Measurements from ENCODE around the gene PLCXD1.
"Not testable (repeated sequence)": the region's sequence is repeated elsewhere in the genome, so short reads cannot be mapped to it uniquely, and the experiment has no call there.

The PLCXD1 gene

DNA sequence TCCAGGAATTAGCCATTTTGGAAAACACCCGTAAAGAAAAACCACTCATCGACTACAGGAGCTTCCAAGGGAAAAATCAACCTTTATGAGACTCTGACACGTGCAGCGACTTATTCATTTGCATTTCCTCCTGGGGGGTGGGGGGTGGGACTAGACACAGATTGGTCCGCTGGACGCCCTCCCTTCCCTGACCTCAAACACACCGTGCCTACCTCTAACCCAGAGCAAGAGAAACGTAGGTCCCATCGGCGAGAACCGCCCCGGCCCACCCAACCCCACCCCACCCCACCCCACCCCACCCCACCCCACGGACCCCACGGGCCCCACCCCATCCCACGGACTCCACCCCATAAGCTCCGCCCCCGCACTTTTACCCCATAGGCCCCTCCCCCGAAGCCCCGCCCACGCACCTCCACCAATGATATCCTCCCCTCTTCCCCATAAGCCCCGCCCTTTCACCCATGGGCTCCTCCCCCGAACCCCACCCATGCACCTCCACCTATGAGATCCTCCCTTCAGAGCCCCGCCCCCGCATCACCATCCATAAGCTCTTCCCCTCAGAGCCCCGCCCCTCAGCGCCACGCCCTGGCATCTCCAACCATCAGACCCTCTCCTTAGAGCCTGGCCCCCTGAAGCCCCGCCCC is 36.4 kb downstream of the PLCXD1 start:
- DNase-seq (ENCODE audit: low read depth), result no peak

DNA sequence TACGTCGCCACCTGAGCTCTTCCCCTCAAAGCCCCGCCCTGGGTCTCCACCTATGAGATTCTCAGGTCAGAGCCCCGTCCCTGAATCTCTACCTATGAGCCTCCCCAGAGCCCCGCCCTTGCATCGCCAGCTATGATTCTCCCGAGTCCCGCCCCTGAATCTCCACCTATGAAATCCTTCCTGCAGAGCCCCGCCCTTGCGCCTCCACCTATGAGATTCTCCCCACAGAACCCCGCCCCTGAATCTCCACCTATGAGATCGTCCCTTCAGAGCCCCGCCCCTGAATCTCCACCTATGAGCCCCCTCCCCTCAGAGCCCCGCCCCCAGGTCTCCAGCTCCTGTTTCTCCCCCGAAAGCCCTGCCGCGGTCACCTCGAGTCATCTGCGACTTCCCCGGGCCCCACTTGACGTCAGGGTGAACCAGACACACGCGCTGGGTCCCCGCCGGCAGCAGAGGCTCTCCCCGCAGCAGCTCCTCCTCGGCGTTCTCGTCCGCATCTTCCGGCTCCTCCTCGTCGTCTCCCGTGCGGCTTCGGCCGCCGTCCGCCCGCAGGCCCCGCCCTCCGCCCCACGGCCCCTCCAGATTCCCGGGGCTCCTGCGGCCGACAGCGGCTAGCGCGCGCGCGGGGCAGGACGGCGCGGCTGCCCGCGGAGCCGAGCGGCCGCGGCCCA is 37.0 kb downstream of the PLCXD1 start:
- DNase-seq (ENCODE audit: low read depth), result peak; percentile 96

DNA sequence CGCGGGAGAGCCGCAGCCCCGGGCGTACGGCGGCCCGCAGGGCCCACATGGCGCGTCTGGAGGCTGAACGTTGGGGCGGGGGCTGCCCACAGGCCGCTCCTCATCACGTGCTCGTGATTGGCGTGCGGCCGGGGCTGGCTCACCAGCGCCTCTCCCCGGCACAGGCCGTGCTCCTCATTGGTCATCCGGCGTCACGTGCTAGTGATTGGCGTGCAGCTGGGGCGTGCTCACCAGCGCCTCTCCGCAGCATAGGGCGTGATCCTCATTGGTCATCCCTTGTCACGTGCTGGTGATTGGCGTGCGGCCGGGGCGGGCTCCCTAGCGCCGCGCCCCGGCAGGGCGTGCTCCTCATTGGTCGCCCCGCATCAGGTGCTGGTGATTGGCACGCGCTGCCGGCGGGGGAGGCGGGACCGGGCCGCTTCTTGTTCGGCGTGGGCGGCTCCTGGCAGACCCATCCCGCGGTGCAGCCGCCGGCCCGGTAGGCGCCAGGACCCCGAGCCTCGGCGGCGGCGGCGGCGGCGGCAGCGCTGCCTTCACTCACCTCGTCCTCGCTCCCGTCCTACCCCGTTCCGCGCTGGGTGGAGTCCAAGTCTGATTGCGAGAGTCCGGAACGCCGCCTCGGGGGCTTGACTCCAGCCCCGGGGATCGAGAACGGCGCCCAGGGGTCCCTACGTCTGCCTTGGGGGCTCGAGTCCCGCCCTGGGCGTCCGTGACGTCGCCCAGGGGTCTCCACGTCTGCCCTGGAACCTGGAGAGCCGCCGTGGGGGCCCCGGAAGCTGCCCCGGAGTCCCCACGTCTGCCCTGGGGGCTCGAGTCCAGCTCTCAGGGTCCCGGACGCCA is 37.8 kb downstream of the PLCXD1 start, which contains the start of gene GTPBP6:
Gene GTPBP6, minus strand, starts transcription at position 58 of the 840 bp plus-strand sequence. Its CDS starts 9 bp downstream, at position 49.
- peak; percentile 97 for DNase-seq (ENCODE audit: low read depth)

DNA sequence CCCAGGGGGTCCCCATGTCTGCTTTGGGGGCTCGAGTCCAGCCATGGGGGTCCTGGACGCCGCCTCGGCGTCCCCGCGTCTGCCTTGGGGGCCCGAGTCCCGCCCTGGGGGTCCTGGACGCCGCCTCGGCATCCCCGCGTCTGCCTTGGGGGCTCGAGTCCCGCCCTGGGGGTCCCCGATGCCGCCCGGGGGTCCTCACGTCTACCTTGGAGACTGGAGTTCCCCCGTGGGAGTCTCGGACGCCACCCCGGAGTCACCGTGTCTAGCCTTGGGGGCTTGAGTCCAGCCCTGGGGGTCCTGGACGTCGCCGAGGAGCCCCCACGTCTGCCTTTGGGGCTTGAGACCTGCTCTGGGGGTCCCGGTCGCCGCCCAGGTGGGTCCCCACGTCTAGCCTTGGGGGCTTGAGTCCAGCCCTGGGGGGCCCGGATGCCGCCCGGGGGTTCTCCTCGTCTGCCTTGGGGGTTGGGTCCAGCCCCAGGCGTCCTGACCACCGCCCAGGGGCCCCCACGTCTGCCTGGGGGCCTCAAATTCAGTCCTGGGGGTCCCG is 38.5 kb downstream of the PLCXD1 start:
- DNase-seq (ENCODE audit: low read depth), result no peak

DNA sequence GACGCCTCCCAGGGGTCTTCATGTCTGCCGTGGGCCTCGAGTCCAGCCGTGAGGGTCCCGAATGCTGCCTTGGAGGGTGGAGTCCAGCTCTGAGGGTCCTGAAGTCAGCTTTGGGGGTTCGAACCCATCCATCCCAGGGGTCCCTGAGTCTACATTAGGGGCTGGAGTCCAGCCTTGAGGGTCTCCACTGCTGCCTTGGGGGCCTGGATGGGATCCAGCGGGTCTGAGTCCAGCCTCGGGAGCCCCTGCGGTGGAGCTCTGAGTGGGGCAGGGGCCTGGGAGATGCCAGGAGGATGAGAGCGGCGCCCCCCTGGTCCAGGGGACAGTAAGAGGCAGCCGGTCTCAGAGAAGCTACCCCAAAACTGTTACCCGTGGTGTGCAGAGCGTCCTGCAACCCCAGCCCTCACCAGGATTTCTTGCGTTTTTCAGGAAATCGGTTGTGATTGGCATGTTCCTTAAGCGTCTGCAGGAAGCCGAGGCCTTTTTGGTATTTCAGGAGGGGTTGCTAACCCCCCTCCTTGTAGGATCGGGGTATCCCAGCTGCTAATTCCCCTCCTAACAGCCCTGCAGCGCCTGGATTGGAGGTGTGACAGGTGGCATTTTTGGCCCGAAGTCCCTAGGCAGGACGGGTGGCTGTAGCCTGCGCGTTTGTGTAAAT is 39.1 kb downstream of the PLCXD1 start:
- no peak for DNase-seq (ENCODE audit: low read depth)

DNA sequence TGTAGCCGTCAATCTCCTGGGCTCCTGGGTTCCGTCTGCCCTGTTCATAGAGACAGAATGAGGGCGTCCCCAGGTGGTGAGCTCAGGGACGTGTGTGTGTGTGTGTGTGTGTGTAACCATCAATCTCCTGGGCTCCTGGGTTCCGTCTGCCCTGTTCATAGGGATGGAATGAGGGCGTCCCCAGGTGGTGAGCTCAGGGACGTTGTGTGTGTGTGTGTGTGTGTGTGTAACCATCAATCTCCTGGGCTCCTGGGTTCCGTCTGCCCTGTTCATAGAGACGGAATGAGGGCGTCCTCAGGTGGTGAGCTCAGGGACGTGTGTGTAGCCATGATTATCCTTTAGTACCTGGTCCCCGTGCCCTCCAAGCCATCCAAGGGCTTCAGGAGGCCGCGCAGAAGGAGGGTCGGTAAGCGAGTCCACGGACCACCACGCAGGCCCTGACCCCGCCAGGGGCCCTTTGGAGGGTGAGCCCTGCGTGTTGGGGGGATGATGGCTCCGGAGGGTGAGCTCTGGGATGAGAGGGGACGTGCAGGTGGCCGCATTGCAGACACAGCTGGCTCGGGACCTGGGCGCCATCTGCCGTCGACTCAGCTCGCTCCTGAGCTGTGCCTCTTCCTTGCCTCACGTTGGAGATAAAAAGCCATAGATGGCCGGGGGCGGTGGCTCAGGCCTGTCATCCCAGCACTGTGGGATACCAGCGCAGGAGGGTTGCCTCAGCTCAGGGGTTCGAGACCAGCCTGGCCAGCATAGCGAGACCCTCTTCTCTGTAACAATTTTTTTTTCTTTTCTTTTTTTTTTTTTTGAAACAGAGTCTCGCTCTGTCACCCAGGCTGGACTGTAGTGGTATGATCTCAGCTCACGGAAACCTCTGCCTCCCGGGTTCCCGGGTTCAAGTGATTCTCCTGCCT is 42.8 kb downstream of the PLCXD1 start:
- DNase-seq (ENCODE audit: low read depth), result no peak

DNA sequence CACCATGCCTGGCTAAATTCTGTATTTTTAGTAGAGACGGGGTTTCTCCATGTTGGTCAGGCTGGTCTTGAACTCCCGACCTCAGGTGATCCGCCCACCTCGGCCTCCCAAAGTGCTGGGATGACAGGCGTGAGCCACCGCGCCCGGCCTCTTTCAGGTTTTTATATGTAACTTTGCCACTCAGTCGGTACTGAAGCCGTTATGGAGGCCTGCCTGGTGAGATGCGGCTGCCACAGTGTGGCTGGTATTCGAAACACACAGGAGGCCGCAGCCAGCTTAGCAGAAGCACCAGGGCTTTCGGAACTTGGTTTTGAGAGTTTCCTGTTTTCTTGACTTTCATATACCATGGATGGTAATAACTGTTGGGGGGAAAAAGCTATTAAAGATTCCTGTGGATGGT is 43.5 kb downstream of the PLCXD1 start:
- DNase-seq (ENCODE audit: low read depth), result not testable (repeated sequence)

DNA sequence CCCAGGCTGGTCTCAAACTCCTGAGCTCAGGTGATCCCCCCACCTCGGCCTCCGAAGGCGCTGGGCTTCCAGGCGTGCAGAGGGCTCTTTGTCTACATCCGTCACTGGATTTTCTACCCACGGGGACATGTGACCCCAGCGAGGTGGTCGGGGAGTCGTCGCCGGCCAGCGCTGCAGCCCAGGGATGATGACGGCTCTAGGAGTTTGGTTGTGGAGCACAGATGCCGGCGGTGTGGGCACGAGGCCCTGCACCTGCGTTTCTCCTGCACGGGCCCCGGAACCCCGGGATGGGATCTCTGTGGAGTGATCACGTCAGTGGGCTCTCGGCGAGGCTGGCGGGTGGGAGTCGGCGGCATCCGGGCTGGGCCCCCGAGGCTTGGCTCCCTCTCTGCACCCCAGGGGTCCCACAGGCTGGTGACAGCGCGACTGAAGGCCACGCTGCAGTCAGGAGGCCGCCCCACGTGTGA is 46.5 kb downstream of the PLCXD1 start:
- DNase-seq (ENCODE audit: low read depth), result no peak

DNA sequence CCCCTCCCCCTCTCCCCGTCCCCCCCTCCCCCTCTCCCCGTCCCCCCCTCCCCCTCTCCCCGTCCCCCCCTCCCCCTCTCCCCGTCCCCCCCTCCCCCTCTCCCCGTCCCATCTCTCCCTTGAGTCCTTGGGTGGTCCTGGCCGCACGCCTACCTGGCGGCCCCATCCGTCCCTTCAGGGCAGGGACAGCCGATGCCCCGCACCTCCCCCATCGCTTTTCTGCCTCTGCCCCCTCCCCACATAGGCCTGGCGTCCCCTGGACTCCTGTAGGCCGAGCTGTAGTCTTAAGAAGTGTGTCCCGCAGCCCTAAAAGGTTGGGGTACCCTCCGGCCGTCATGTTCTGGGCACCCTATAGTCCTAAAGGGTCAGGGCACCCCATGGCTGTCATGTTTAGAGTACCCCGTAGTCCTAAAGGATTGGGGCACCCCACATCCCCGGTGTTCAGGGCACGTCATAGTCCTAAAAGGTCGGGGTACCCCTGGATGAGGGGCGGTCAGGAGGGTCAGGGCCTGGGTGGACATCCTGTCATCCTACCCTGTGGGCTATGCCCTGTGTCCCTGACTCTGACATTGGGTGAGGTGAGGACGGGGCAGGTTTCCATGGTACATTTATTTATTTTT is 48.2 kb downstream of the PLCXD1 start:
- DNase-seq (ENCODE audit: low read depth), result no peak

DNA sequence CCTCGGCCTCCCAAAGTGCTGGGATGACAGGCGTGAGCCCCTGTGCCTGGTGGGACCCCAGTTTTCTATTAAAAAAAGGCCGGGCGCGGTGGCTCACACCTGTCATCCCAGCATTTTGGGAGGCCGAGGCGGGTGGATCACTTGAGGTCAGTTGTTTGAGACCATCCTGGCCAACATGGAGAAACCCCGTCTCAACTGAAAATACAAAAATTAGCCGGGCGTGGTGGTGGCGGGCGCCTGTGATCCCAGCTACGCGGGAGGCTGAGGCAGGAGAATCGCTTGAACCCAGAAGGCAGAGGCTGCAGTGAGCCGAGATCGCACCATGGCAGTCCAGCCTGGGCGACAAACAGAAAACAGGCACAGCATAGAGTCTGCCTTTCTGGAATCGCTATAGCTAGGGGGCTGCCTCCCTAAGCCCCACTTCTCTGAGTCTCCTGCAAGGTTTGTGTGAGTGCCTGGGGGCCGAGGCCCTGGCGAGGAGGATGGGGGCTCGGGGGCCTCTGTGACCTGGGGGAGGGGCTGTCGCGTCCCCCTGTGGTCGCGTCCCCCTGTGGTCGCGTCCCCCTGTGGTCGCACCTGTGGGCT is 49.1 kb downstream of the PLCXD1 start:
- DNase-seq (ENCODE audit: low read depth), result not testable (repeated sequence)

DNA sequence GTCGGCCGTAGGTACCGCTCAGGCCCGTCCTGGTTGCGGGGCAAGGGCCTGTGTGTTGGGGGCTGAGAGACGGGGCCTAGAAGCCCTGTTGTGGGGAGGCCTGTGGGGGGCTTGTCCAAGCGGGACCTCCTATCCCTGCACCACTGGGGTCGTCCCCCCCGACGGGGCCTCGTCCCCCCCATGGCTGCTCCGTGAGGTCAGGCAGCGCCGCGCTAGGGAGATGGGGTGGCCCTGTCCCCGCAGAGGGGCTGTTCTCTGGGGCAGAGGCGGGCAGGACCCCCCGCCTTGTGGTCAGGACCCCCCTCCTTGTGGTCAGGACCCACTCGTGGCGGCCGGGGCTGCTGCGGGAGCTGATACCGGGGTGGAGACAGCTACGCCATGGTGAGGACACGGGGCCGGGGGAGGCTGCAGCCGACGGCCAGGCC is 49.6 kb downstream of the PLCXD1 start:
- DNase-seq (ENCODE audit: low read depth), result no peak

DNA sequence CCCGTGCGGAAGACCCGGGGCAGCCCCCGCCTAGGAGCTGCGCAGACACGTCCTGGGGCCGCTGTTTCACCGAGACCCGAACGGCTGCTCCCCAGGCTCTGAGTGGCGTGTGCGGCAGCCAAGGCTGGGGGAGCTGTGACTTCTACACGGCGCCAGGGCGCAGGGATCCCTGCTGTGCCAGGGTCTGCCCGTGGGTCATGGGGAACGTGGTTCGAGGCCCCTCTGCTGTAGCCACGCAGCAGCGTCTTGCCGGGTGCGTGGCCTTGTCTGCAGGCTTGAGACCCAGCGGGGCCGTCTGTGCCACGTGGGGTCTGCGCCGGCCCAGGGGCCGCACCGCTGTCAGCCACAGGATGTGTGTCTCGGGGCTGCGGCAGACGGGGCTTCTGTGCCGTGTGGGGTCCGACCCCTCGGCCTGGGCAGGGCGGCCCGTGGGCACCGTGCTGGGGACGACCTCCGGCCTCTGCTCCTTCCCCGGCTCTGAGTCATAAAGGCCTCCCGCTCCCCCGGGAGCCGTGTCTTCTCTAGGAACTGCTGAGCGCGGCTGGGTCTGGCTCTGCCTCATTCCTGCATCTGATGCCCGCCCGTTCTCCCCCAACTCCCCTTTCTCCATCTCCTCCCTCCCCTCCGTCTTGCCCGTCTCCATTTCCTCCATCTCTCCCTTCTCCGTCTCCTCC is 50.1 kb downstream of the PLCXD1 start:
- DNase-seq (ENCODE audit: low read depth), result no peak

DNA sequence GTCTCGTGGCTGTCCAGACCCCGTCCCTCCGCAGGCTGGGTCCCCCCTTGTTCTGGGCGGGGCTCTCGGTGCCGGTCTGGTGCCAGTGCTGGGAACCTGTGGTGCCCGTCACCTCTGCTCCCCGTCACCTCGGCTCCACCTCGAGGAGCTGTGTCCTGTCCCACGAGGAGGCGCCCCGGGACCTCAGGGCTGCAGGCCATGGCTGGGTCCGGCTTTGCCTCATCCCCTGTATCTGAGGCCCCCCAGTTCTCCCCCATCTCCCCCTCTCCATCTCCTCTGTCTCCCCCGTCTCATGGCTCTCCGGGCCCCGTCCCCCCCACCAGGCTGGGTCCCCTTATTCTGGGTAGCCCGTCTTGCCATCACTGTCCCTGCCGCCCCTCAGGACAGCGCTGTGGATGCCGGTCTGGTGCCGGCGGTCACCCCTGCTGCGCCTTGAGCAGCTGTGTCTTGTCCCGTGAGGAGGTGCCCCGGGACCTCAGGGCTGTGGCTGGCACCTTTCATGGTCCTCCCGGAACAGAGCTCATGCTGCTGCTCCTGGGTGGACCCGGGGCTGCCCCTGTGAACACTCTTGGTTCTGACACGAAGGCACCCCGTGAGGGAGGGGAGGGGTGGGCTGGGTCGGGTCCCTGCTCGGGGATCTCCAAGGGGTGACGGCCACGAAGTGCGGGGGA is 50.8 kb downstream of the PLCXD1 start:
- DNase-seq (ENCODE audit: low read depth), result no peak

DNA sequence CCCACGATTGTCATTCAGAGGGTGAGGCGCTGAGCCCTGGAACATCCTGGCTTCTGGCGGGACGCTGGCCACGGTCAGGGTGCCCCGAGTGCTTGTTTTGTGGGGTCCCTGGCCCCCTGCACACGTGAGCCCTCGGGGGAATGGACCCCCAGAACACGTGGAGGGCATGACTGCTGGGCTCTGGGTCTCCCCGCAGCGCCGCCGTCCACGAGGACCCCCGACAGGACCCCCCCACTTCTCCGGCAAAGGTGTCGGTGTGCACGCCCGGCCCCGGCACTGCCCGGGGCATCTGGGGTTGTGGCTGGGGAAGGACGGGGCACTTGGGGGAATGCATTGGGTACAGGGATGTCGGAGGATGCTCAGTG is 51.3 kb downstream of the PLCXD1 start:
- no peak for DNase-seq (ENCODE audit: low read depth)

DNA sequence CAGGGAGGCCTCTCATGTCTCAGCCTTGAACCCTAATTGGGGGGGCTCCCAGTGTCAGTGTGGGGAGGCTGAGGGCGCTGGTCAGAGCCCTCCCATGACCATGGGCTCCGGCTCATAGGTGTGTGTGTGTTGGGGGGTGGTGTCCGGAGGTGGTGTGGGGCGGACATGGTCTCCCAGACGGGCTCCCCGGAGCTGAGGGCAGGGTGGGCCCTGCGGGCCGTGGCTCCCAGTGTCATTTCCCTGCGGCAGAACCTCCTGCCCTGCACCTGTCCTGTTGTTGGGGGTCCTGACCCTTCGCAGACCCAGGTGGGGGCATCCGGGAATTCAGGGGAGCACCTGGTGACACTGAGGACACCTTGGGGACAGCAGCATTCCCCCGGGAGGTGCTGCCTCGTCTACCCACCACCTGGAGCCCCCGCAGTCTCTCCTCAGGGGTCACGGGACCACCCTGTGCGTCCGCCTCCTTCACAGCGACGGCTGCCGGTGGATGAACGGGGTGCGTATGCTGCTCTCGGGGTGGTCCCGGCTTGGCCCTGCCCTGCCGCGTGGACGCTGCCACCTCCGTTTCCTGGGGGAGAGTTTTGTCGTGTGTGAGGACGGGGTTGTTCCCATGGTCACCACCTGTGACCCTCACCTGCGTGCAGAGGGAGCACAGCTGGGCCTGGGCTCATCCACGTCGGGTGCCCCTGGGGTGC is 51.9 kb downstream of the PLCXD1 start:
- no peak for DNase-seq (ENCODE audit: low read depth)

DNA sequence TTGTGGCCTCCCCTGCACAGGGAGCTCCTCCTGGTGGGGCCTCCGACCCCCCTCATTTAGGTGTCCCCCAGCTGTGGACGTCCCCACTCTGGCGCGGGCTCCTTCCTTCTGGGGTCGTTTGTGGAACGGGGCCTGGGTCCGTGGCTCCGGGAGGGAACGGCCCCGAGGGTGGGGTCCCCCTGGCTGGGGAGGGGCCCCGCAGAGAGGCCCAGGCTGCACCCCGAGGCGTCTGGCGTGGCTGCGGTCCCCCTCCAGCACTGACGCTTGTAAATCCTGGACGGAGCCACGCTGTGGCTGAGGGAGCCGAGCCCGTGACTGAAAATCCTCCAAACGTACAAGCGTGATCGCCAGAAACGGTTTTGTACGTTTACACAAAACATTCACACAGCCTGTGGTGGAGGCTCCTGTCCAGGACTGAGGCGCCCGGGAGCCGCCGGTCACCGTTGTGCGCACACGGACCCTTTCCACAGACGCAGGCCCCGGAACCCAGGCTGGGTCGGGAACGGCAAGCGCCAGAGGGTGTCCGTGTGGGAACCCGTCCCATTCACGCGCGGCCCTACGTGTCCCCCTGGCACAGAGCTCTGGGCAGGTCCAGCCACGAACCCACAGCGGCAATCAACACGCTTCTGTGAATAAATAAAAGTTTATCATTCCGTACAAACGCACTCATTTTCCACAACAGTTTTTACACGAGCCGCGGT is 52.6 kb downstream of the PLCXD1 start:
- no peak for DNase-seq (ENCODE audit: low read depth)

DNA sequence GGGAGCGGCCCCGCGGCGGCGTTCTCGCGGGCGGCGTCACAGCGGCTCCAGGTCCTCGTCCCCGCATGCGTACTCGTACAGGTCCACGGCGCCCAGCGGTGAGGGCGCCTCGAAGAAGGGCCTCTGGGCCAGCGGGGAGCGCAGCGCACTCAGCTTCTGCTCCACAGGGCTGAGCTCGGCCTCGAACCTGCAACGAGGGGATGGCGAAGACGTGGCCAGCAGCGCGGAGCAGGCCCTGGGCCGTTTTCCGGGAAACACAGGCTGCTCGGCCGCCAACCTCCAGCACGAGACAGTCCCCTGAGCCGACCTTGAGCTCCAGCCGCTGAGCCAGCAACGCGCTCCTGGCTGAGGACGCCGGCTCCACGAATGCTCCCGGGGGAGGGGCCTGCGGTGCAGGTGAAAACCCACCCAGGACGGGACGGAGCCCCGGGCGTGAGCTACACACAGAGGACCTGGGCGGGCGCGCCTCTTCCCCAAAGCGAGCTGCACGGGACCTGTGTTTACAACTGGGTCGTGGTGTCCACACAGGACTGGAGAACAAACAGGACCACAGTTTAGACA is 53.2 kb downstream of the PLCXD1 start:
- no peak for DNase-seq (ENCODE audit: low read depth)

All from activated T-helper 9 cell treated with anti-CD3 and anti-CD28 coated beads, Interleukin-2, amount 50 U/mL, for 16 hours (primary cell).